ENCODE data around the gene FBLN1.
A peak's percentile ranks its signal among the peaks of the same experiment; 100 is the strongest.
"Not testable (repeated sequence)": the region's sequence is repeated elsewhere in the genome, so short reads cannot be mapped to it uniquely, and the experiment has no call there.

FBLN1 gene

GRCh38 chr22:45502215-45503049, at the start of gene FBLN1:
TSS of gene FBLN1 (plus strand) at chr22:45502883. CDS start at chr22:45502986, 103 bp downstream.
- peaks cover 6 to 19% of the 10 kb centered on the region in 2 donors for H3K4me1 Mint-ChIP-seq
- no peak within 1 kb of the TSS for H3K27ac Mint-ChIP-seq
- peaks cover 53 to 65% of the 10 kb centered on the region in 2 donors for H3K27me3 Mint-ChIP-seq
- peak; percentile 21 to 40 for ATAC-seq (replicated peaks)
- peak within 1 kb of the TSS; percentile 16 to 25 for H3K4me3 Mint-ChIP-seq
- no peaks in the 10 kb centered on the region for H3K36me3 Mint-ChIP-seq
- H3K9me3 Mint-ChIP-seq, result no peaks in the 10 kb centered on the region
- no peak for DNase-seq

GRCh38 chr22:45453764-45454163, 48.9 kb upstream of the FBLN1 start:
- Mint-ChIP-seq H3K4me1 (no peaks in the 10 kb centered on the region), H3K36me3 (no peaks in the 10 kb centered on the region), H3K27me3 (peaks cover 20 to 31% of the 10 kb centered on the region in 2 donors), H3K9me3 (no peaks in the 10 kb centered on the region), H3K27ac (no peak overlapping the region), H3K4me3 (no peak overlapping the region)
- no peak for DNase-seq
- ATAC-seq (replicated peaks), result no peak

- DNase-seq (no peak), ATAC-seq (replicated peaks) (no peak)
- Mint-ChIP-seq H3K9me3 (no peaks in the 10 kb centered on the region), H3K27me3 (peaks cover 20 to 31% of the 10 kb centered on the region in 2 donors), H3K36me3 (no peaks in the 10 kb centered on the region), H3K27ac (no peak overlapping the region), H3K4me1 (no peaks in the 10 kb centered on the region), H3K4me3 (no peak overlapping the region)
Measured at GRCh38 chr22:45454275-45454674, 48.4 kb upstream of the FBLN1 start.

GRCh38 chr22:45455212-45455611, 47.5 kb upstream of the FBLN1 start:
- Mint-ChIP-seq H3K4me1 (no peaks in the 10 kb centered on the region), H3K9me3 (no peaks in the 10 kb centered on the region), H3K36me3 (no peaks in the 10 kb centered on the region), H3K4me3 (no peak overlapping the region), H3K27ac (no peak overlapping the region), H3K27me3 (peaks cover 20 to 31% of the 10 kb centered on the region in 2 donors)
- no peak for ATAC-seq (replicated peaks)
- DNase-seq, result no peak

GRCh38 chr22:45455621-45456020, 47.1 kb upstream of the FBLN1 start:
- Mint-ChIP-seq H3K27ac (no peak overlapping the region), H3K9me3 (no peaks in the 10 kb centered on the region), H3K27me3 (peaks cover 20 to 27% of the 10 kb centered on the region in 2 donors), H3K4me3 (no peak overlapping the region), H3K36me3 (no peaks in the 10 kb centered on the region), H3K4me1 (no peaks in the 10 kb centered on the region)
- DNase-seq, result no peak
- ATAC-seq (replicated peaks), result no peak

GRCh38 chr22:45456811-45457210, 45.9 kb upstream of the FBLN1 start:
- Mint-ChIP-seq H3K27ac (no peak overlapping the region), H3K27me3 (peaks cover 18% of the 10 kb centered on the region in 2 donors), H3K4me1 (no peaks in the 10 kb centered on the region), H3K36me3 (no peaks in the 10 kb centered on the region), H3K4me3 (no peak overlapping the region), H3K9me3 (no peaks in the 10 kb centered on the region)
- ATAC-seq (replicated peaks) (no peak), DNase-seq (no peak)

- H3K4me3 Mint-ChIP-seq, result no peak overlapping the region
- H3K9me3 Mint-ChIP-seq, result no peaks in the 10 kb centered on the region
- H3K27me3 Mint-ChIP-seq, result peaks cover 11% of the 10 kb centered on the region in 2 donors
- ATAC-seq (replicated peaks), result no peak
- no peaks in the 10 kb centered on the region for H3K4me1 Mint-ChIP-seq
- H3K36me3 Mint-ChIP-seq, result no peaks in the 10 kb centered on the region
- H3K27ac Mint-ChIP-seq, result no peak overlapping the region
- no peak for DNase-seq
Measured at GRCh38 chr22:45458532-45458931, 44.2 kb upstream of the FBLN1 start.

GRCh38 chr22:45459235-45459634, 43.4 kb upstream of the FBLN1 start:
- Mint-ChIP-seq H3K9me3 (peaks cover 0 to 3% of the 10 kb centered on the region in 2 donors), H3K27me3 (peaks cover 12 to 14% of the 10 kb centered on the region in 2 donors), H3K27ac (no peak overlapping the region), H3K4me1 (no peaks in the 10 kb centered on the region), H3K36me3 (no peaks in the 10 kb centered on the region), H3K4me3 (no peak overlapping the region)
- ATAC-seq (replicated peaks) (no peak), DNase-seq (no peak)

GRCh38 chr22:45460288-45461109, 42.2 kb upstream of the FBLN1 start:
- DNase-seq, result no peak
- H3K9me3 Mint-ChIP-seq, result peaks cover 0 to 6% of the 10 kb centered on the region in 2 donors
- H3K4me1 Mint-ChIP-seq, result no peaks in the 10 kb centered on the region
- no peak overlapping the region for H3K27ac Mint-ChIP-seq
- no peak overlapping the region for H3K4me3 Mint-ChIP-seq
- peaks cover 13 to 15% of the 10 kb centered on the region in 2 donors for H3K27me3 Mint-ChIP-seq
- no peaks in the 10 kb centered on the region for H3K36me3 Mint-ChIP-seq
- ATAC-seq (replicated peaks), result no peak

GRCh38 chr22:45462034-45462655, 40.5 kb upstream of the FBLN1 start:
- peaks cover 3 to 6% of the 10 kb centered on the region in 2 donors for H3K9me3 Mint-ChIP-seq
- no peaks in the 10 kb centered on the region for H3K36me3 Mint-ChIP-seq
- H3K4me3 Mint-ChIP-seq, result no peak overlapping the region
- no peak overlapping the region for H3K27ac Mint-ChIP-seq
- peaks cover 9 to 18% of the 10 kb centered on the region in 2 donors for H3K27me3 Mint-ChIP-seq
- no peaks in the 10 kb centered on the region for H3K4me1 Mint-ChIP-seq
- DNase-seq, result no peak
- peak in 1 of 2 donors; percentile 57 for ATAC-seq (replicated peaks)

- peaks cover 7 to 11% of the 10 kb centered on the region in 2 donors for H3K9me3 Mint-ChIP-seq
- not testable (repeated sequence) for DNase-seq; H3K4me3 Mint-ChIP-seq; H3K4me1 Mint-ChIP-seq; H3K36me3 Mint-ChIP-seq; H3K27ac Mint-ChIP-seq; ATAC-seq (replicated peaks)
- peaks cover 8 to 21% of the 10 kb centered on the region in 2 donors for H3K27me3 Mint-ChIP-seq
Measured at GRCh38 chr22:45463691-45464090, 39.0 kb upstream of the FBLN1 start.

- Mint-ChIP-seq H3K4me3 (no peak overlapping the region), H3K36me3 (peaks cover 0 to 3% of the 10 kb centered on the region in 2 donors)
Measured at GRCh38 chr22:45465633-45466032, 37.0 kb upstream of the FBLN1 start.

GRCh38 chr22:45468872-45469271, 33.8 kb upstream of the FBLN1 start:
- no peak overlapping the region for H3K4me3 Mint-ChIP-seq
- no peaks in the 10 kb centered on the region for H3K4me1 Mint-ChIP-seq
- DNase-seq, result no peak
- H3K27ac Mint-ChIP-seq, result no peak overlapping the region
- no peak for ATAC-seq (replicated peaks)
- H3K36me3 Mint-ChIP-seq, result peaks cover 0 to 3% of the 10 kb centered on the region in 2 donors
- H3K9me3 Mint-ChIP-seq, result peaks cover 7 to 11% of the 10 kb centered on the region in 2 donors
- H3K27me3 Mint-ChIP-seq, result peaks cover 8 to 30% of the 10 kb centered on the region in 2 donors

More at GRCh38 chr22:45465633-45466032, 37.0 kb upstream of the FBLN1 start:
- H3K4me1 Mint-ChIP-seq, result no peaks in the 10 kb centered on the region
- H3K9me3 Mint-ChIP-seq, result peaks cover 7 to 11% of the 10 kb centered on the region in 2 donors
- no peak for DNase-seq
- no peak for ATAC-seq (replicated peaks)
- no peak overlapping the region for H3K27ac Mint-ChIP-seq
- H3K27me3 Mint-ChIP-seq, result peaks cover 8 to 26% of the 10 kb centered on the region in 2 donors
